Activated T-helper 2 cell treated with anti-CD3 and anti-CD28 coated beads, Interferon-gamma antibody, Interleukin-2, Interleukin-4, amounts not matched to agents 10 μg/mL and 5 μg/mL and 100 μg/mL, durations not matched to agents 14 hours and 24 hours and 36 hours (primary cell): ENCODE measurements around the gene DNAJC18. TPM values are rescaled to one million over a fixed set of nuclear protein-coding genes. Genes with fewer than 3 reads are reported as not detected.
"Not testable (repeated sequence)": the region's sequence is repeated elsewhere in the genome, so short reads cannot be mapped to it uniquely, and the experiment has no call there.

Source experiments
- DNase-seq: peaks from one replicate; pipeline ENCODE4 v3.0.0; 2021; ENCODE audit warnings: low spot score
- H3K27ac Mint-ChIP-seq: one replicate; pipeline ENCODE4 v1.8.0; 2021; ENCODE audit warnings: mixed read lengths
- H3K27me3 Mint-ChIP-seq: one replicate; pipeline ENCODE4 v1.8.0; 2021; ENCODE audit warnings: low read depth, mixed read lengths
- H3K36me3 Mint-ChIP-seq: one replicate; pipeline ENCODE4 v1.8.0; 2021; ENCODE audit warnings: low read depth, mixed read lengths
- H3K4me1 Mint-ChIP-seq: one replicate; pipeline ENCODE4 v1.8.0; 2021; ENCODE audit warnings: low read depth, mixed read lengths
- H3K4me3 Mint-ChIP-seq: one replicate; pipeline ENCODE4 v1.8.0; 2021; ENCODE audit warnings: low read depth, mild to moderate bottlenecking, moderate library complexity, mixed read lengths
- H3K9me3 Mint-ChIP-seq: one replicate; pipeline ENCODE4 v1.8.0; 2021; ENCODE audit warnings: mixed read lengths
- intact Hi-C: fragments of 100-400 bp; cut with micrococcal nuclease; formaldehyde crosslinking; loops from one replicate; pipeline ENCODE4 v1.15.1; 2023
- total RNA-seq: library from RNA; stranded (reverse); gene quantifications from 2 replicates; pipeline ENCODE4 v1.2.3, GENCODE V29; 2022

Gene DNAJC18
- total RNA-seq, 1 donor from 2014 or later: 29.8 TPM

- peaks cover 59% of the 10 kb centered on the region for H3K4me1 Mint-ChIP-seq
- H3K36me3 Mint-ChIP-seq: peaks cover 59% of the 10 kb centered on the region
- no peaks in the 10 kb centered on the region for H3K27me3 Mint-ChIP-seq
- intact Hi-C loops: loop anchor here (10.0 kb wide), 2 partner anchors 218 to 348 kb away; no protein-coding TSS in a partner anchor
- no peak for DNase-seq
- H3K27ac Mint-ChIP-seq: peak overlapping the region; percentile 97
- H3K4me3 Mint-ChIP-seq: no peak overlapping the region
- H3K9me3 Mint-ChIP-seq: no peaks in the 10 kb centered on the region
Measured at GRCh38 chr5:139416651-139417050, 22.7 kb downstream of the DNAJC18 start.

DNA sequence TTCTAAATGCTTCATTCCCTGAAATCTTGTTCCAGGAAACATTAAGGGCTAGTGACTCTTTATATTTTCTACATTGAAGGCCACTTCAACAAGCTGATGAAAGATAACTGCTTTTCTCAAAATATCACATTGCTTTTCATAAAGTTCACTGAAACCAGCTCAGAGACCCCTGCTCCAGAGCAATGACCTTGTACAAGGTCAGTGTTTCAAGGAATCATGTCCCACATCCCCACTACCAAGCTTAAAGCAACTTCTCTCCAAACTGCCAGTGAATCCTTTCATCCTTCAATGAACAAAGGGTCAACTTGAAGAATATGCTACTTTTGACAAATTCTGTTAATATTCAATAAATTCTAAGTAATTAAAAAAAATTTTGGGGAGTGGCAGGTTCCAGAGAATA is 23.5 kb downstream of the DNAJC18 start:
- no peaks in the 10 kb centered on the region for H3K27me3 Mint-ChIP-seq
- H3K27ac Mint-ChIP-seq: peak overlapping the region; percentile 97
- no peaks in the 10 kb centered on the region for H3K9me3 Mint-ChIP-seq
- intact Hi-C loops: loop anchor here (1.0 to 10.0 kb wide), 9 partner anchors 23 to 349 kb away; partner anchors contain the start of genes DNAJC18, STING1 and UBE2D2
- peaks cover 61% of the 10 kb centered on the region for H3K36me3 Mint-ChIP-seq
- no peak for DNase-seq
- H3K4me1 Mint-ChIP-seq: peaks cover 60% of the 10 kb centered on the region
- peak overlapping the region; percentile 66 for H3K4me3 Mint-ChIP-seq

GRCh38 chr5:139415221-139415861 is 24.0 kb downstream of the DNAJC18 start:
- Mint-ChIP-seq H3K27me3 (no peaks in the 10 kb centered on the region), H3K36me3 (peaks cover 59% of the 10 kb centered on the region), H3K27ac (peak overlapping the region; percentile 97), H3K4me1 (peaks cover 59% of the 10 kb centered on the region), H3K9me3 (no peaks in the 10 kb centered on the region), H3K4me3 (peak overlapping the region; percentile 66)
- intact Hi-C loops: loop anchor here (1.0 to 10.0 kb wide), 9 partner anchors 23 to 349 kb away; partner anchors contain the start of genes DNAJC18, STING1 and UBE2D2
- no peak for DNase-seq

GRCh38 chr5:139414581-139415130 is 24.7 kb downstream of the DNAJC18 start:
- no peaks in the 10 kb centered on the region for H3K27me3 Mint-ChIP-seq
- peak overlapping the region; percentile 66 for H3K4me3 Mint-ChIP-seq
- no peak for DNase-seq
- no peaks in the 10 kb centered on the region for H3K9me3 Mint-ChIP-seq
- intact Hi-C loops: loop anchor here (1.0 to 10.0 kb wide), 10 partner anchors 10 to 350 kb away; partner anchors contain the start of genes DNAJC18, SPATA24, STING1 and UBE2D2
- peaks cover 55% of the 10 kb centered on the region for H3K36me3 Mint-ChIP-seq
- peaks cover 59% of the 10 kb centered on the region for H3K4me1 Mint-ChIP-seq
- H3K27ac Mint-ChIP-seq: peak overlapping the region; percentile 97

DNA sequence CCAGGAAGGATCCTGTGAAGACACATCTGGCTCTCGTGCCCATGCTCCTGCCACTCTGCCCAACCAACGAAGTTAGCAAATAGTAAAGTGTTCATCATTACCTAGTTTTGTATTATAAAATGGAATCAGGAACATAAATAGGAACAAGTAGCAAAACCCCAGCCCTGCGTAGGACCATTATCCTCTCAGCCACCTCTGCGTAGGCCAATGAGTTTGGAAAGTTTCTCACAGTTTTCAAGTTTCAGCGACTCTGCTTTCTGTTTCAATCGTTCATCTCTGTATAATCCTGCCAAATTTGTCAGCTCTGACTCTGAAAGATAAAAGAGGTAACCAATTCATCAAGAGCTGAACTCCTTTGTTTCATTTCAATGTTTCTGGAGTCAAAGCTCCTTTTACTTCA is 25.4 kb downstream of the DNAJC18 start:
- Mint-ChIP-seq H3K27me3 (no peaks in the 10 kb centered on the region), H3K4me1 (peaks cover 58% of the 10 kb centered on the region), H3K4me3 (peak overlapping the region; percentile 44), H3K36me3 (peaks cover 50% of the 10 kb centered on the region), H3K9me3 (no peaks in the 10 kb centered on the region), H3K27ac (peak overlapping the region; percentile 97)
- no peak for DNase-seq
- intact Hi-C loops: loop anchor here (1.0 to 10.0 kb wide), 7 partner anchors 10 to 351 kb away; partner anchors contain the start of genes DNAJC18, SPATA24, STING1 and UBE2D2

- H3K9me3 Mint-ChIP-seq: no peaks in the 10 kb centered on the region
- no peak for DNase-seq
- no peak overlapping the region for H3K4me3 Mint-ChIP-seq
- H3K4me1 Mint-ChIP-seq: peaks cover 50% of the 10 kb centered on the region
- H3K36me3 Mint-ChIP-seq: peaks cover 42% of the 10 kb centered on the region
- intact Hi-C loops: loop anchor here (10.0 kb wide), 2 partner anchors 222 to 352 kb away; no protein-coding TSS in a partner anchor
- H3K27me3 Mint-ChIP-seq: no peaks in the 10 kb centered on the region
- peak overlapping the region; percentile 97 for H3K27ac Mint-ChIP-seq
Measured at GRCh38 chr5:139413153-139413552, 26.2 kb downstream of the DNAJC18 start.

- no peak for DNase-seq
- Mint-ChIP-seq H3K27ac (no peak overlapping the region), H3K4me3 (no peak overlapping the region), H3K4me1 (peaks cover 49% of the 10 kb centered on the region), H3K9me3 (no peaks in the 10 kb centered on the region), H3K36me3 (peaks cover 37% of the 10 kb centered on the region), H3K27me3 (no peaks in the 10 kb centered on the region)
- intact Hi-C loops: loop anchor here (10.0 kb wide), 2 partner anchors 224 to 354 kb away; no protein-coding TSS in a partner anchor
Measured at GRCh38 chr5:139410993-139411828, 28.1 kb downstream of the DNAJC18 start.

GRCh38 chr5:139410121-139410992 is 29.0 kb downstream of the DNAJC18 start:
- DNase-seq: no peak
- peaks cover 34% of the 10 kb centered on the region for H3K36me3 Mint-ChIP-seq
- H3K4me1 Mint-ChIP-seq: peaks cover 40% of the 10 kb centered on the region
- no peak overlapping the region for H3K4me3 Mint-ChIP-seq
- H3K27ac Mint-ChIP-seq: no peak overlapping the region
- intact Hi-C loops: loop anchor here (10.0 kb wide), 2 partner anchors 224 to 354 kb away; no protein-coding TSS in a partner anchor
- H3K27me3 Mint-ChIP-seq: no peaks in the 10 kb centered on the region
- H3K9me3 Mint-ChIP-seq: no peaks in the 10 kb centered on the region

GRCh38 chr5:139409116-139409515 is 30.2 kb downstream of the DNAJC18 start:
- Mint-ChIP-seq H3K4me1 (peaks cover 34% of the 10 kb centered on the region), H3K36me3 (peaks cover 34% of the 10 kb centered on the region)
- H3K27ac Mint-ChIP-seq, intact Hi-C loops, H3K4me3 Mint-ChIP-seq, H3K9me3 Mint-ChIP-seq, DNase-seq, H3K27me3 Mint-ChIP-seq: not testable (repeated sequence)

- Mint-ChIP-seq H3K27ac (no peak overlapping the region), H3K4me1 (peaks cover 29% of the 10 kb centered on the region), H3K9me3 (no peaks in the 10 kb centered on the region), H3K4me3 (no peak overlapping the region), H3K27me3 (no peaks in the 10 kb centered on the region), H3K36me3 (peaks cover 26% of the 10 kb centered on the region)
- intact Hi-C loops: no loop called here
- DNase-seq: no peak
Measured at GRCh38 chr5:139408191-139408590, 31.1 kb downstream of the DNAJC18 start.

DNA sequence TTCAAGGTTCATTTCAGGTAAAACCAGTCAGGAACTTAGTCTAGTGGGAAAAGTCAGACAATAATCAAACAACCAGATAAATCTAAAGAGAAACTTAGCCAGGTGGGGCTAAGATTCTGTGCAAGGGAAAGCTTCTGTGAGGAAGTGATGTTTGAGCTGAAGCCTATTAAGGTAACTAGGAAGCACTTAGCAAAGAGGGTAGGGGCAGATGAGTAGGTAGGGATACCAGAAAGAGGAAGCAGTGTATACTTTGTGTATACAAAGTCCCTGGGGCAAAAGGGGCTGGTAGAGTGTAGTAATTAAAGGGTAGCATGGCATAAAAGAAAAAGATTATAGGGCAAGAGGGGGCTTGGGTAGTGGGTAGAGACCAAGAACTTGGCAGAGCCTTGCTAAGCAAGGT is 31.8 kb downstream of the DNAJC18 start:
- Mint-ChIP-seq H3K4me1 (peaks cover 29% of the 10 kb centered on the region), H3K36me3 (peaks cover 19% of the 10 kb centered on the region), H3K9me3 (no peaks in the 10 kb centered on the region), H3K27ac (peak overlapping the region; percentile 9), H3K4me3 (no peak overlapping the region), H3K27me3 (no peaks in the 10 kb centered on the region)
- intact Hi-C loops: no loop called here
- DNase-seq: no peak

DNA sequence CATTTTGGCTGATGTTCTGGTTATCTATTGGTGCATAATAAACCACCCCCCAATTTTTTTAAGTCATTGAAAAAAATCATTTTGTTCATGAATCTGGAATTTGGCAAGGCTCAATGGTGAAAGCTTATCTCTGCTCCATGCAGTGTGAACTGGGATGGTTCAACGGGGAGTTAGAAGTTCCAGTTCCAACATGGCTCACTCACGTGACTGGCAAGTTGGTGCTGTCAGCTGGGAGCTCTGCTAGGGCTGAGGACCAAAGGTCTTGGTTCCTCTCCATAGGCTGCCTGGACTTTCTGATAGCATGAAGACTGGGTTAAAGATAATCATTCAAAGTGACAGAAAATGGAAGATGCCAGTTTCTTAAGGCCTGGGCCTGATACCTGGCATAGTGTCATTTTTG is 32.4 kb downstream of the DNAJC18 start:
- Mint-ChIP-seq H3K9me3 (no peaks in the 10 kb centered on the region), H3K4me3 (no peak overlapping the region), H3K4me1 (peaks cover 29% of the 10 kb centered on the region), H3K36me3 (peaks cover 17% of the 10 kb centered on the region), H3K27ac (no peak overlapping the region), H3K27me3 (no peaks in the 10 kb centered on the region)
- intact Hi-C loops: no loop called here
- DNase-seq: no peak
